Measurements from ENCODE around the gene NTN1. TPM values are rescaled to one million over a fixed set of nuclear protein-coding genes. Genes with fewer than 3 reads are reported as not detected.
A peak's percentile ranks its signal among the peaks of the same experiment; 100 is the strongest.

The NTN1 gene
- total and polyA plus RNA-seq, 7 donors: 0.38 to 2.1 (median 0.85) TPM

- Histone ChIP-seq H3K36me3 (ENCODE audit: insufficient read depth in 1 of 2, low read depth in 1 of 2) (no peaks in the 10 kb centered on the region), H3K9me3 (no peaks in the 10 kb centered on the region), H3K4me3 (peak overlapping the region; percentile 72), H3K27ac (peak overlapping the region; percentile 90), H3K4me1 (peaks cover 17% of the 10 kb centered on the region), H3K27me3 (ENCODE audit: insufficient read depth in 3 of 3, low read length in 2 of 3) (peaks cover 0 to 3% (median 0%) of the 10 kb centered on the region in 3 donors)
- TF ChIP-seq CTCF (IDR thresholded peaks at IDR 0.05): no peak
- intact Hi-C loops (cut with DNase I): no loop called here
- WGBS, 3 donors: 88 to 94% (median 89%) methylated on average over 12 of the region's 12 CpGs
- no peak for ATAC-seq
- no peak for DNase-seq
These were observed 217.3 kb downstream of the NTN1 start for GRCh38 chr17:9238340-9239245.

GRCh38 chr17:9239246-9239792 lies 218.0 kb downstream of the NTN1 start:
- ATAC-seq (peak in 1 of 4 donors; percentile 0), DNase-seq (no peak)
- TF ChIP-seq CTCF (IDR thresholded peaks at IDR 0.05): no peak
- intact Hi-C loops (cut with DNase I): no loop called here
- peaks cover 0 to 2% (median 0%) of the 10 kb centered on the region in 3 donors for H3K27me3 ChIP-seq (ENCODE audit: insufficient read depth in 3 of 3, low read length in 2 of 3)
- peak overlapping the region; percentile 90 for H3K27ac ChIP-seq
- 32 to 43% (median 33%) methylated on average over 26 to 27 of the region's 27 CpGs for WGBS, 3 donors
- H3K9me3 ChIP-seq: no peaks in the 10 kb centered on the region
- no peaks in the 10 kb centered on the region for H3K36me3 ChIP-seq (ENCODE audit: insufficient read depth in 1 of 2, low read depth in 1 of 2)
- peak overlapping the region; percentile 72 for H3K4me3 ChIP-seq
- peaks cover 17% of the 10 kb centered on the region for H3K4me1 ChIP-seq

- H3K27me3 ChIP-seq (ENCODE audit: insufficient read depth in 3 of 3, low read length in 2 of 3): no peaks in the 10 kb centered on the region
- intact Hi-C loops (cut with DNase I): no loop called here
These were observed 218.7 kb downstream of the NTN1 start for GRCh38 chr17:9239793-9240658.

More at GRCh38 chr17:9239793-9240658, 218.7 kb downstream of the NTN1 start:
- Histone ChIP-seq H3K4me1 (peaks cover 17% of the 10 kb centered on the region), H3K9me3 (no peaks in the 10 kb centered on the region), H3K36me3 (ENCODE audit: insufficient read depth in 1 of 2, low read depth in 1 of 2) (no peaks in the 10 kb centered on the region), H3K4me3 (peak overlapping the region; percentile 72), H3K27ac (peak overlapping the region; percentile 90)
- TF ChIP-seq CTCF (IDR thresholded peaks at IDR 0.05): no peak
- ATAC-seq (peak; percentile 84 to 88 (median 88)), DNase-seq (peak; percentile 82 to 90)
- 1 to 2% (median 2%) methylated on average over 22 to 84 of the region's 84 CpGs for WGBS, 3 donors
